HG02943 (cell line): ENCODE results near the gene C1orf21.
A peak's percentile ranks its signal among the peaks of the same experiment; 100 is the strongest.

ENCODE experiments used
- ATAC-seq: cut with Tn5 transposase; IDR thresholded peaks from one replicate; pipeline ENCODE4 v1.9.1; 2021; ENCODE audit warnings: mild to moderate bottlenecking, low read depth, moderate library complexity; ENCODE audit not compliant: unreplicated experiment

Gene C1orf21

DNA sequence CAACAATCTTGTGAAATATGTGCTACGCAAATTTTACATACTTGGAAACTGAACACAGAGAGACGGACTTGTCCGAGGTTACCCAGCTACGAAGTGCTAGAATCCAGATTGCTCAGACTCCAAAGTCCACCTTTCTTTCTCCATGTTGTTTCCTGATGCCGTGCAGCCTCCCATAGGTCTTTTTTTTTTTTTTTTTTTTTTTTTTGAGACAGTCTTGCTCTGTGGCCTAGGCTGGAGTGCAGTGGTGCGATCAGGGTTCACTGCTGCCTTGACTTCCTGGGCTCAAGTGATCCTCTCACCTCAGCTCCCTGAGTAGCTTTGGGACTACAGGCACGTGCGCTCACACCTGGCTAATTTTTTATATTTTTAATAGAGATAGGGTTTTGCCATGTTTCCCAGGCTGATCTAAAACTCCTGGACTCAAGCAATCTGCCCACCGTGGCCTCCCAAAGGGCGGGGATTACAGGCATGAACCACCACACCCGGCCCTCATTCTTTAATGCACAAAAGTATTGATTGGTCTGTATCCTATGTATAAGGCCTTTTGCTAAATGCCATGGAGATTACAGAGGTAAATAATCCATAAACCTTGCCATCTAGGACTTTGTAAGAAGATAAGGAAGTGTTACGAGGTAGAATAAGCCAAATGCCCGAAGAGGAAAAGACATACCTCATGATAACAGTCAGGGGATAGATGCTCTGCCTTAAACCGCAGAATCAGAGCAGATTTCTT, 92.8 kb downstream of the C1orf21 start:
- no peak for ATAC-seq

- no peak for ATAC-seq
These were observed 93.9 kb downstream of the C1orf21 start for GRCh38 chr1:184480736-184481135.

DNA sequence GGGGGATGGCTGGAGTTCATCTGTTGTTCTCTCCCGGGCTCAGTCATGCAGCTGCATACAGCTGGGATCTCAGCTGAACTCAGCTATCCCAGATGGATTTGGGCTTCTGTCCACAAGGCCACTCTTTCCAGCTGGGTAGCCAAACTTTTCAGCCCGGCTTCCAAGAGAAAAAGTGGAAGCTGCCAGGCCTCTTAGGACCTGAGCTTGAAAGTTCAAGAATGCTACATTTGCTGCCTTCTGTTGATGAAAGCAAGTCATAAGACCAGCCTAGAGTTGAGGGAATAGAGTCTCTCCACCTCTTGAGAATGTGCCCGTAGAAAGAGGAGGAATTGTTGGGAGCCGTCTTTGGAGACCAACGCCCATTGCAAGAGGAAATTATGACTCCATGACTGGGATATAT, 95.3 kb downstream of the C1orf21 start:
- no peak for ATAC-seq

DNA sequence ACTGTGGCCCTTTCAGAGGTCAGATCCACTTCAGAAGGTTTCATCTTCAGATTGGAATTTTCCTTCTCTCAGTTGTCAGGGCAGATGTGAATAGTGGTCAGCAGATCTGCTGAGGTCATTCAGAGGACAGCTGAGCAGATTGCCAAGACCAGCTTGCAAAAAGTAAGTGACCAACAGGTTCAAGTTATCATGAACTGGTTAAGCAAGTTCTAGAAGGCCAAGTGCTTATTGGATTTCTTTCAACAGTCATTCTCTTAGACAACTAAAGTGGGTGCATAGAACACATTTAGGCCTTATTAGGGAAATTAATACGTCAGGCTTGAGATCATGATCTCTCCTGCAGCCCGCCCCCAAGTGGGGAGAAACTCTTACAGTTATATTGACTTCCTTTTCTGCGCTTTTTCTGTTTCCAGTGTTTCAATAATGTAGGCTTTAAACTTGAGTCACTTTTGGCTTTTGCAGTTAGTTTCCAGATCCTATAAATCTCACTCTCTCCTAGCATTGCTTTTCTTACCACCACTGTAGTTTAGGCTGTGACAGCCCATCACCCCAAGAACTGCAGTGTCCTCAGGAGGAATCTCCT, 96.4 kb downstream of the C1orf21 start:
- no peak for ATAC-seq

DNA sequence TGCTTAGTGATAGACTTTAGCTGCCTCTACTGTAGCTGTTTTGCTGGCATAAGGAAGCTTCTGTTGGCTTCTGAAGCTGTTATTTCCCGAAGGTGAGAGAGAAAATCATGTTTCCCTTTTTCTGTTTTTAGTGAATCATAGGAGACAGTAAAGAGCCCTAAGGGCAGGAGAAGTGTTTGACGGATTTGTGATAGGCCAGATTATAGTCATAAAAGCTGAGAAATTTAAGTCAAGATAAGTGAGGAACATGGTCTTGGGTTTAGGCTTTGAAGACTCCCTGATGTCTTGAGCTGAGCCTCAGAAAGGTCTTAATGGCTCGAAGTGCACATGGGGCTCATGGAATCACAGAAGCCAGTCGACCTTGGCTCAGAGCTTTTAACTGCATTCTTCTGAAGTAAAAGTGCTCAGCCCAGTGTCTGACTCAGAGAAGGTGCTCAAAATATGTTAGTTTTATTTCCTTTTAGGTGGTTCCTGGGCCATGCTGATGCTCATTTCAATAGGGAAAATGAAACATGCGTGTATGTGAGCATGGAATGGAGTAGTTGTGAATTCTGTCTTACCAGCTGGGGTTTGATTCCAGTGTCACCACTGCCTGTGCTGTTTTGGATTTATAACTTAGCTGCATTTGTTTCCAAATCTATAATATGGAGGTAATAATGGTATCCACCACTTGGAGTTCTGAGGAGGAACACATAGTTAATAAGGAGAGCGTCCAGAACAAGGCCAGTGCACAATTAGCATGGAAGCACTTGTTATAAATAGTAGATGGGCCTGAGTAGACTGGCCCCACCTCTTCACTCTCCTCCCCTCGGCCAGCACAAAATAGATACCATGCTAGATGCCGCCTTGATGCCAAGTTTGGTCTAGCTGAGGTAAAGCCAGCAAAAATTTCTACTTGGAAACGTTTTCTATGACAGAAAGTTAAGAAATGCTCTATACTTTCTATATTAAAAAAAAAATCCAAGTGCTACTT, 99.2 kb downstream of the C1orf21 start:
- no peak for ATAC-seq

DNA sequence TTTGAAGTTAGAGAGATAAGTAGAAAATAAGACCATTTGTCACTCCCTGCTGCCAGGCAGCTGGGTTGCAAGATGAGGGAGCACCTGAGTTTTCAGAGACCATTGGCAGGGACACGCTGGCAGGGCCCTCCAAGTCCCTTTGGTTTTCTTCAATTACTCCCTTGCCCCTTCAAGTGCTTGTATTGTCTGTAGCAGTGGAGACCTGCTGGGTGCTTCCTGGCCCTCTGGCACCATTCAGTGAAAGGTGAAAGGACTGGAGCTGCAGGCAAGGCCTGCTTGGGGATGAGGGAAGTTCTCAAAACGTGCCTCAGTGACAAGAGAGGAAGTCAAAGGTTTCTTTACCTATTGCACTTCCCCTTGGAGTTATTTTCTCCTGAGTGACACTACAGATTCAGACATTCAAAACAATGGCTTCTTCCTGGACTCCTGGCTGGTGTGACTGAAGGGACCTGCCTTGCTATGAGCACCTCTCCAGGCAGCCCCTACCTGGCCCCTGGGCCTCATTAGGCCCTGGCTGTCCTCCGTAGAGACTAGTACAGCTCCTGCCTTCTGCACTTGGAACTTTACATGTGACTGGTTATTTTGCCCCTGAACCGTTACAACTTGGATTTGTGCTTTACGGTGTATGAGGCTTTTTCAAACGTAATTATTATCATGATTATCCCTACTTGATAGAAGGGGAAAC, 100.1 kb downstream of the C1orf21 start:
- ATAC-seq = no peak

DNA sequence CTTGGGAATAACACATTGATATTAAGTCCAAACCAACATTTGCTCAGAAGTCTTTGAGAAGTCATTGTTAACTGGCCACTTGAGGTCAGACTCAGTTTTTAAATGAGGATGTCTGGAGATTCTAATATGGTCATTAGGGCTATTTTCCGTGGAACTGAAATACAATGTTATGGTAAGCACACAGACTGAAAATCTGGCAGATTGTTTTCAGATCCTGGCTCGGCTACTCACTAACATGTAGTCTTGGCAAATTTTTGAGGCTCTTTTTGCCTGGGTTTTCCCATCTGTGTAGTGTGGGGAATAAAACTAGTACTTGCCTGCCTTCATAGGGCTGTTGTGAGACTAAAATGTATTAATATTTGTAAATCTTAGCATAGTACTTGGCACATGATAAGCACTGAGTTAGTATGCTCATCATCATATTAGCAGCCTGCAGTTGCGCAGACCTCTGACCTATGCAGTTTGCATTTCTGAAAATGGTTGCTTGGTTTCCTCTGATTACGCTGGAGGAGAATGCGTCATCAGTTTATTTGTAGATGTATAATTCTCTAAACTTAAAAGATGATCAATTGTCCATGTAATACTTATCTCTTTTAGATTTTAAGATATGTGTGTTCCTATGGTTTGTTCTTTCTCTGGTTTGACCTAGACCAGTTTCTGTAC, 100.8 kb downstream of the C1orf21 start:
- no peak for ATAC-seq

GRCh38 chr1:184489908-184490307, 103.1 kb downstream of the C1orf21 start:
- ATAC-seq = no peak

DNA sequence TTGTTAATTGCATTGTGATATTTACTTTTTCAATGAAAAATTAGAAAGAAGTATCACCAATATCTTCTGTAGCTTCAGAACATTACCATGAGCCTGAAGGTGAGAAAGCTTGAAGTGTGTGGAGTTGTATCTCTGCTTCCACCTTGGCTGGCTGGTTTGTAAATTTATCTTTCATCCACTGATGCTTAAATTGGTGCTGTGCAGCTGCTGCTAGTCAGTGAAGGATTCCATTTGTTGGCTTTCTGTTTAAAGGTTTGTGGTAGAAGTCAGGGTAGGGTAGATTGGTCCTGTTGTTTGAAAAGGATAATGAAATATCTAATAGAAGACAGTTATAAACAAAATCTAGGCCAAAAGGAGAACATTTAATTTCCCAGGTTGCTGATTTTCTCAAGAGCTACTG, 105.7 kb downstream of the C1orf21 start:
- no peak for ATAC-seq

- no peak for ATAC-seq
These were observed 107.2 kb downstream of the C1orf21 start for GRCh38 chr1:184493987-184494388.

GRCh38 chr1:184494929-184495328, 108.1 kb downstream of the C1orf21 start:
- ATAC-seq = peak; percentile 75

GRCh38 chr1:184497959-184498723, 111.3 kb downstream of the C1orf21 start:
- ATAC-seq = no peak

- ATAC-seq = no peak
These were observed 112.8 kb downstream of the C1orf21 start for GRCh38 chr1:184499616-184500015.

DNA sequence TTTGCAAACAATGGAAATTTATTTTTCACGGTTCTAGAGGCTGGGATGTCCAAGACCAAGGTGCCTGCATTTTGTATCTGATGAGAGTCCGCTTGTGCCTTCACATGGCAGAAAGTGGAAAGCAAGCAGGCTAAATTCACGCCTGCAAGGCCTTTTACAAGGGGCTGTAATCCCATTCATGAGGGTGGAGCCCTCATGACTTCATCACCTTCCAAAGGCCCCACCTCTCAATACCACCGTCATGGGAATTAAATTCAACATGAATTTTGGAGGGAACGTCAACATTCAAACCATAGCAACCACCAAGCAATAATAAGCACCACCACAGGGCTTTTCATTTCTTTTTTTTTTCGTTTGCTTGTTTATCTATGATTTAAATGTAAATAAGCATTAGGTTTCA, 115.3 kb downstream of the C1orf21 start:
- ATAC-seq = no peak

GRCh38 chr1:184503221-184503749, 116.5 kb downstream of the C1orf21 start:
- ATAC-seq = no peak

- ATAC-seq = no peak
These were observed 117.5 kb downstream of the C1orf21 start for GRCh38 chr1:184504040-184504954.

DNA sequence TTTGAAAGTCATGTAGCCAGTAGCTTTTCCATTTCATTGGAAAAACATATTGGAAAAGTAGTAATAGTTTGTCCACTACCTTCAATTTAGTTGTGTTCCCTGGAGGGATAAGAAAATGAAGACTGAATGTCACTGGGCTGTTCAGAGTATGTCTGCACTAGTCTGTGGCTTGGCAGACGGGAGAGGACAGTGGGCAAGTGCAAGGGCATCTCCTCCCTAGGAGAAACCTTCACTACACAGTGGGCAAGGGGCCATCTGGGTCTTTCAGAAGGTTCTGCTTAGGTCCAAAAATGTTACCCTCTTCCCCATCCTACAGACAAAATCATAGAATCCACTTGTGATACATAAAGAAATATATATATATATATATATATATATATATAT, 118.1 kb downstream of the C1orf21 start:
- ATAC-seq = no peak

GRCh38 chr1:184506481-184506880, 119.7 kb downstream of the C1orf21 start:
- no peak for ATAC-seq
